Mesenchymal stem cell (in vitro differentiated cells and primary cell): ENCODE results near the gene DPP3.
"Not testable (repeated sequence)": the region's sequence is repeated elsewhere in the genome, so short reads cannot be mapped to it uniquely, and the experiment has no call there.

ENCODE experiments used
- DNase-seq: peaks from one replicate; pipeline ENCODE4 v3.0.0-alpha.2; 2013
- H2AFZ ChIP-seq: one replicate; pipeline ENCODE4 v1.6.1; 2013; ENCODE audit warnings: low read depth, mild to moderate bottlenecking, control low read depth, inconsistent platforms, low read length, moderate library complexity
- H2AK5ac ChIP-seq: 2 replicates; pipeline ENCODE4 v1.6.1; 2013; ENCODE audit warnings: low read length, moderate library complexity, mild to moderate bottlenecking, inconsistent platforms; ENCODE audit not compliant: severe bottlenecking
- H2BK120ac ChIP-seq: one replicate; pipeline ENCODE4 v1.6.1; 2013; ENCODE audit warnings: low read depth, mild to moderate bottlenecking, inconsistent platforms, low read length, moderate library complexity
- H2BK12ac ChIP-seq, 2 experiments: one replicate each; pipeline ENCODE4 v1.6.1; 2013; ENCODE audit warnings: inconsistent platforms in 2 of 2, low read length in 2 of 2, mild to moderate bottlenecking in 2 of 2, moderate library complexity in 2 of 2, control low read depth in 1 of 2
- H2BK15ac ChIP-seq: one replicate; pipeline ENCODE4 v1.6.1; 2013; ENCODE audit warnings: mild to moderate bottlenecking, low read depth, inconsistent platforms; ENCODE audit not compliant: poor library complexity, severe bottlenecking
- H2BK5ac ChIP-seq: 2 replicates; pipeline ENCODE4 v1.6.1; 2013; ENCODE audit warnings: low read depth, mild to moderate bottlenecking, low read length, control low read depth, inconsistent platforms; ENCODE audit not compliant: poor library complexity, severe bottlenecking
- H3K14ac ChIP-seq, 2 experiments: one replicate each; pipeline ENCODE4 v1.6.1; 2013; ENCODE audit warnings: inconsistent platforms in 2 of 2, low read length in 2 of 2, control low read depth in 1 of 2, mild to moderate bottlenecking in 1 of 2, moderate library complexity in 1 of 2
- H3K18ac ChIP-seq, 2 experiments: one replicate each; pipeline ENCODE4 v1.6.1; 2013; ENCODE audit warnings: inconsistent platforms in 2 of 2, low read length in 2 of 2, control low read depth in 1 of 2, low read depth in 1 of 2, mild to moderate bottlenecking in 1 of 2
- H3K23ac ChIP-seq, 2 experiments: one replicate each; pipeline ENCODE4 v1.6.1; 2013; ENCODE audit warnings: inconsistent platforms in 2 of 2, low read length in 2 of 2, mild to moderate bottlenecking in 2 of 2, moderate library complexity in 2 of 2, control low read depth in 1 of 2
- H3K27ac ChIP-seq: 2 replicates; pipeline ENCODE4 v1.5.1; 2013; ENCODE audit warnings: mild to moderate bottlenecking, moderate library complexity, low read length, control low read depth, inconsistent platforms; ENCODE audit not compliant: poor library complexity, severe bottlenecking
- H3K27me3 ChIP-seq, 2 experiments: 2 replicates each; pipeline versions ENCODE4 v1.6.1 to v1.7.0; 2013; ENCODE audit warnings: low read length in 2 of 2, mild to moderate bottlenecking in 2 of 2, moderate library complexity in 2 of 2, control low read depth in 1 of 2, inconsistent platforms in 1 of 2; ENCODE audit not compliant: control insufficient read depth in 1 of 2, insufficient read depth in 1 of 2
- H3K36me3 ChIP-seq, 2 experiments: 2 replicates each; pipeline versions ENCODE4 v1.6.1 to v1.7.0; 2013; ENCODE audit warnings: low read length in 2 of 2, control low read depth in 1 of 2, inconsistent platforms in 1 of 2, low read depth in 1 of 2, mild to moderate bottlenecking in 1 of 2; ENCODE audit not compliant: insufficient read depth in 2 of 2, control insufficient read depth in 1 of 2
- H3K4ac ChIP-seq, 2 experiments: one replicate each; pipeline ENCODE4 v1.6.1; 2013; ENCODE audit warnings: inconsistent platforms in 2 of 2, low read length in 2 of 2, mild to moderate bottlenecking in 2 of 2, moderate library complexity in 2 of 2, control low read depth in 1 of 2, low read depth in 1 of 2
- H3K4me1 ChIP-seq: 2 replicates; pipeline ENCODE4 v1.6.1; 2013; ENCODE audit warnings: low read depth, low read length, control low read depth; ENCODE audit not compliant: control insufficient read depth, insufficient read depth
- H3K4me2 ChIP-seq: 2 replicates; pipeline ENCODE4 v1.6.1; 2013; ENCODE audit warnings: low read length, mild to moderate bottlenecking, inconsistent platforms; ENCODE audit not compliant: poor library complexity, severe bottlenecking
- H3K4me3 ChIP-seq, 2 experiments: 2 replicates each; pipeline versions ENCODE4 v1.5.1 to v1.7.0; 2013; ENCODE audit warnings: low read length in 2 of 2, mild to moderate bottlenecking in 2 of 2, control low read depth in 1 of 2, low read depth in 1 of 2; ENCODE audit not compliant: insufficient read depth in 1 of 2
- H3K79me1 ChIP-seq: replicated peaks from 2 replicates; pipeline ENCODE4 v1.6.1; 2013; ENCODE audit warnings: mild to moderate bottlenecking, control low read depth, low read length, inconsistent platforms; ENCODE audit not compliant: poor library complexity, severe bottlenecking
- H3K9ac ChIP-seq: 2 replicates; pipeline ENCODE4 v1.7.0; 2013; ENCODE audit warnings: mild to moderate bottlenecking, low read length, moderate library complexity
- H3K9me3 ChIP-seq: 2 replicates; pipeline ENCODE4 v1.7.0; 2013; ENCODE audit warnings: mild to moderate bottlenecking, low read length; ENCODE audit not compliant: control insufficient read depth
- H4K8ac ChIP-seq: one replicate; pipeline ENCODE4 v1.6.1; 2013; ENCODE audit warnings: inconsistent platforms, mild to moderate bottlenecking, low read length, moderate library complexity
- H4K91ac ChIP-seq: one replicate; pipeline ENCODE4 v1.6.1; 2013; ENCODE audit warnings: mild to moderate bottlenecking, low read length, inconsistent platforms
- WGBS: methylation state at CpG from one replicate; pipeline ENCODE4 v1.1.7; 2013; ENCODE audit warnings: mixed read lengths; 5-methylcytosine and 5-hydroxymethylcytosine counted together

DPP3 gene

DNA sequence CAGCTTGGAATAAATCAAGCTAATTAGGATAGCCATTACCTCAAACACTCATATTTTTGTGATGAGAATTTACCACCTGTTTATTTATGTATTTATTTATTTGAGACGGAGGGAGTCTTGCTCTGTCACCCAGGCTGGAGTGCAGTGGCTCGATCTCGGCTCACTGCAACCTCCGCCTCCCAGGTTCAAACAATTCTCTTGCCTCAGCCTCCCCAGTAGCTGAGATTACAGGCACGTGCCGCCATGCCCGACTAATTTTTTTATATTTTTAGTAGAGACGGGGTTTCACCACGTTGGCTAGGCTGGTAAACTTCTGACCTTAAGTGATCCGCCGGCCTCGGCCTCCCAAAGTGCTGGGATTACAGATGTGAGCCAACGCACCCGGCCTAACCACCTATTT, 64.7 kb downstream of the DPP3 start:
- H2BK12ac ChIP-seq, H2AFZ ChIP-seq, H3K18ac ChIP-seq, H2BK120ac ChIP-seq, H4K91ac ChIP-seq, H3K4ac ChIP-seq, H2BK5ac ChIP-seq, H3K23ac ChIP-seq, H2BK15ac ChIP-seq, H4K8ac ChIP-seq, H3K27ac ChIP-seq, H3K14ac ChIP-seq, H2AK5ac ChIP-seq, H3K9me3 ChIP-seq, DNase-seq: not testable (repeated sequence)
- H3K9ac ChIP-seq = peak overlapping the region; percentile 87
- peaks cover 12% of the 10 kb centered on the region for H3K79me1 ChIP-seq
- peak overlapping the region; percentile 81 for H3K4me2 ChIP-seq
- peaks cover 24 to 27% of the 10 kb centered on the region in 2 experiments for H3K36me3 ChIP-seq
- WGBS = 85% methylated on average over 14 of the region's 14 CpGs
- peaks cover 0 to 27% of the 10 kb centered on the region in 2 experiments for H3K27me3 ChIP-seq
- H3K4me3 ChIP-seq = peak overlapping the region in 1 of 2 experiments; percentile 86
- peaks cover 23% of the 10 kb centered on the region for H3K4me1 ChIP-seq

DNA sequence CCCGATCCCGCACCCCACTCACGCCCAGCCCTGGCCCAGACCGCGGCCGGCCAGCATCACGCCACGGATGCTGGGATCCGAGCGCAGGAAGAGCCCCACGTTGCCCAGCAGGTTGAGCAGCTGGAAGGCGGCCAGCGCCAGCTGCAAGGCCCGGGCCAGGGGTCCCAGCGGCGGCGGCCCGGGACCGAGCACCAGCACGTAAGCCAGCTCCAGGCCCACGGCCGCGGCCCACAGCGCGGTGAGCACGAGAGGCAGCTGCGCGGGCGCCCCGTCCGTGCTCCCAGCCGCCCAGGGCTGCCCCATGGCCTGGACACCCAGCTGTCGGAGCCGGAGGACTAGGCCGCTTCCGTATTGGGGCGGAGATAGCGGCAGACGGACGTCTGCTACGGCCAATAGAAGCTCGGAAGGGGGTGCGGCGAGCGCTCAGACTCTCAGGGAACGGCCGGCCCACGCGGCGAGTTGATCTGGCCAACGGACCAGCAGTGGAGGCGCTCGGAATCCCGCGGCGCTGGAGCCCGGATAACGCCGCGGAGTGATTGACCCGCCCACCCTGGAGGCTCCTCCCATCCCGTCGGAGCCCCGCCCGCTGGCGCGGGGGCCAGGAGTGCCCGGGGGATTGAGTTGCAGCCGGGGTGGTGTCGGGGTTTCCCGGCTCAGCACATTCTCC, 65.6 kb downstream of the DPP3 start, which contains the start of gene ZDHHC24:
Gene ZDHHC24, minus strand, starts transcription at position 348 of the 667 bp plus-strand sequence. Its CDS starts 45 bp downstream, at position 303.
- Histone ChIP-seq H2BK15ac (peak within 1 kb of the TSS; percentile 77), H3K4me3 (peak within 1 kb of the TSS; percentile 86), H4K8ac (peak within 1 kb of the TSS; percentile 85), H2BK12ac (peak within 1 kb of the TSS in 1 of 2 experiments; percentile 37), H3K4me2 (peak within 1 kb of the TSS; percentile 81), H3K23ac (no peak within 1 kb of the TSS), H3K9me3 (no peaks in the 10 kb centered on the region), H2AK5ac (no peak within 1 kb of the TSS), H2BK120ac (no peak within 1 kb of the TSS), H3K18ac (peak within 1 kb of the TSS; percentile 67 to 76), H3K27me3 (peaks cover under 1 to 33% of the 10 kb centered on the region in 2 experiments), H2BK5ac (no peak within 1 kb of the TSS), H3K9ac (peak within 1 kb of the TSS; percentile 87), H3K14ac (peak within 1 kb of the TSS in 1 of 2 experiments; percentile 87), H3K4me1 (peaks cover 23% of the 10 kb centered on the region), H3K4ac (peak within 1 kb of the TSS; percentile 32 to 35), H4K91ac (no peak within 1 kb of the TSS), H3K36me3 (peaks cover 19 to 26% of the 10 kb centered on the region in 2 experiments), H2AFZ (peak within 1 kb of the TSS; percentile 88), H3K79me1 (peaks cover 12% of the 10 kb centered on the region), H3K27ac (no peak within 1 kb of the TSS)
- WGBS = 1% methylated on average over 54 of the region's 71 CpGs
- peak; percentile 98 for DNase-seq

DNA sequence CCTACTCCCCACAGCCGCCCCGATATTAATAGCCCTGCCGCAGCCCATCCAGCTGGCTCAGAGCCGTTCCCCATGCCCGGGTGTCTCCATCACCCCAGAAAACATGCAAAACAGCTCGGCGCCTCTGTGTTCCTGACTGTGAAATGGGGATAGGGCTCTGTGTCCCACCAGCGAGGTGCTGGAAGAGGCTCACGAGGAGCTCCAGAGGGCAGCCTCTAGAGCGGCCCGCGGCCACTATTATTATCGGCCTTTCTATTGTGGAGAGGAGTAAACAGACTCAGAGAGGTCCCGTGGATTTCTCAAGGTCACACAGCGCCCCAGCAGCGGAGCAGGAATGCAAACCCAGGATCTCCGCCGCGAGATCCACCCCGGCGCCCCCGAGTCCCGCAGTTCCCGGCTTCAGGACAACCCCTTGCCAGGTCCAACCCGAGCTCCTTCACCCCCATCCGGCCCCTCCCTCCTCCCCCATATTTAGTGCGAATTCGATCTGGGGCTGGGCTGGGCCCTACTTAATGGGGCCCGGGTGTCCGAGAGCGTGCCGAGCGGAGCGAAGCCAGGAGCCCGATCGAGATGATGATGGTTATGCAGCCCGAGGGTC, 66.2 kb downstream of the DPP3 start, which contains the start of gene ACTN3:
Gene ACTN3, plus strand, starts transcription at position 536 of the 598 bp plus-strand sequence. Its CDS starts 35 bp downstream, at position 571.
- Histone ChIP-seq H3K4ac (peak within 1 kb of the TSS; percentile 32 to 35), H2BK15ac (peak within 1 kb of the TSS; percentile 77), H4K8ac (peak within 1 kb of the TSS; percentile 85), H3K27ac (no peak within 1 kb of the TSS), H3K23ac (peak within 1 kb of the TSS in 1 of 2 experiments; percentile 27), H3K4me1 (peaks cover 23% of the 10 kb centered on the region), H3K18ac (peak within 1 kb of the TSS; percentile 67 to 76), H2BK5ac (no peak within 1 kb of the TSS), H3K79me1 (peaks cover 12% of the 10 kb centered on the region), H3K36me3 (peaks cover 16 to 23% of the 10 kb centered on the region in 2 experiments), H3K9ac (peak within 1 kb of the TSS; percentile 87), H2AK5ac (no peak within 1 kb of the TSS), H4K91ac (no peak within 1 kb of the TSS), H3K27me3 (peaks cover 5 to 36% of the 10 kb centered on the region in 2 experiments), H2AFZ (peak within 1 kb of the TSS; percentile 88), H2BK120ac (no peak within 1 kb of the TSS), H3K4me2 (peak within 1 kb of the TSS; percentile 81), H2BK12ac (peak within 1 kb of the TSS in 1 of 2 experiments; percentile 37), H3K4me3 (peak within 1 kb of the TSS; percentile 86), H3K9me3 (no peaks in the 10 kb centered on the region), H3K14ac (no peak within 1 kb of the TSS)
- 3% methylated on average over 35 of the region's 37 CpGs for WGBS
- DNase-seq = no peak
